HG03575 (cell line): Measurements from ENCODE around the gene ITPK1.

Source experiments
- ATAC-seq: cut with Tn5 transposase; IDR thresholded peaks from one replicate; pipeline ENCODE4 v1.9.1; 2021; ENCODE audit not compliant: unreplicated experiment, insufficient number of reproducible peaks, low FRiP score; ENCODE audit errors: extremely low read depth

ITPK1 gene

GRCh38 chr14:92953526-92953925 lies 162.2 kb downstream of the ITPK1 start:
- ATAC-seq: no peak

- ATAC-seq: no peak
Measured at GRCh38 chr14:92952481-92953298, 163.0 kb downstream of the ITPK1 start.

- ATAC-seq: no peak
Measured at GRCh38 chr14:92951912-92952471, 163.7 kb downstream of the ITPK1 start.

GRCh38 chr14:92951261-92951660 lies 164.5 kb downstream of the ITPK1 start:
- no peak for ATAC-seq

- ATAC-seq: no peak
Measured at GRCh38 chr14:92950773-92951172, 165.0 kb downstream of the ITPK1 start.

- no peak for ATAC-seq
Measured at GRCh38 chr14:92950193-92950540, 165.6 kb downstream of the ITPK1 start.

- no peak for ATAC-seq
Measured at GRCh38 chr14:92949496-92950192, 166.1 kb downstream of the ITPK1 start.

- ATAC-seq: no peak
Measured at GRCh38 chr14:92948647-92949046, 167.1 kb downstream of the ITPK1 start.

GRCh38 chr14:92946847-92947545 lies 168.7 kb downstream of the ITPK1 start:
- no peak for ATAC-seq

- no peak for ATAC-seq
Measured at GRCh38 chr14:92945959-92946846, 169.5 kb downstream of the ITPK1 start.

- ATAC-seq: no peak
Measured at GRCh38 chr14:92945544-92945943, 170.2 kb downstream of the ITPK1 start.

- ATAC-seq: no peak
Measured at GRCh38 chr14:92944976-92945375, 170.7 kb downstream of the ITPK1 start.

GRCh38 chr14:92943855-92944570 lies 171.7 kb downstream of the ITPK1 start:
- ATAC-seq: no peak

- ATAC-seq: no peak
Measured at GRCh38 chr14:92942976-92943710, 172.6 kb downstream of the ITPK1 start.

GRCh38 chr14:92942576-92942975 lies 173.1 kb downstream of the ITPK1 start:
- ATAC-seq: no peak

- no peak for ATAC-seq
Measured at GRCh38 chr14:92942136-92942535, 173.6 kb downstream of the ITPK1 start.

GRCh38 chr14:92941531-92941930 lies 174.2 kb downstream of the ITPK1 start:
- ATAC-seq: no peak
